GM19351 (cell line): ENCODE measurements around the gene SNX5.

Experiments used
- ATAC-seq: cut with Tn5 transposase; IDR thresholded peaks from one replicate; pipeline ENCODE4 v1.9.1; 2021; ENCODE audit warnings: mild to moderate bottlenecking, moderate library complexity; ENCODE audit not compliant: unreplicated experiment

SNX5 gene

DNA sequence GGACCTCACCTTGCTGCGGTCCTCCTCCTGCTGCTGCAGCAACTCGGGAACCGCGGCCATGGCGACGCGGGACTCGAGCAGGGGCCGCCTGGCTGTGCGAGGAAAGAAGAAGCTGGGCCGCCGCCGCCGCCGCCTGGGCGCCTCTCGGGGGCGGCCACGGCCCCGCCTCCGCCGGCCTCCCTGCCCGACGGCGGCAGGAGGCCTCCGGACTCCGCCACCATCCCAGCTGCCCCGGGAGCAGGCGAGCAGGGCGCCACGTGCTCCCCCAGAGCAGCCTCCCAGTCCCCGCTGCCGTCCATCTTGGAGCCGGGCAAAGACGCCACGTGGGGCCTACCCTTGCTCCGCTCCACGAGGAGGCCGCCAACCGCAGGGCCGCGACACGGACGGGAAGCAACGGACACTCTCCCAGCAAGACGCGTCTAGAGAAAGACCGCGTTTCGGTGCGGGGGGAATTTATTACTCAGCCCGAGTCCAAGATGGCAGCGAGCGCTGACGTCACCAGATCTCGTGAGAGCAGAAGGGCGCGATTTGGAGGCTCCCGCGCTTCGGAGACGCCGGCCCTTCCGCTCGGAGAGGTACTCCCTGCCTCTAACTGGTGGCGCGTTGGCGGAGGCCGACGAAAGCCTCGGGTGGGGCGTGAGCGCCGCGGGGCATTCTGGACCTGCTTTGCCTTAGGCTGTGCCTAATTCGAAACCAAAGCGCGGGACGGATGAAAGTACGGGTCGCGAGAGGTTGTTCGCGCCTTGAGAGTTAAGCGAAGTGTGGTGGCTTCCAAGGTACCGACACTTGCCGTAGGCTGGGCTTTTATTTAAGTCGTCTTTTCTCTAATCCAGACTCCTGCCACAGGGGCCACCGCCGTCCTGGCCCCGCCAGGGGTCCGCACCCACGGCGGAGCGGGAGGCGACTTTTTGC is at the start of gene SNX5, which contains the start of gene MGME1:
SNX5 (minus strand) TSS at position 429 of the 912 bp plus-strand sequence; CDS start at position 60, 369 bp downstream.
MGME1 (plus strand) TSS at position 653 of the 912 bp plus-strand sequence. CDS start 842 bp downstream, outside the sequence.
- peak; percentile 69 for ATAC-seq

DNA sequence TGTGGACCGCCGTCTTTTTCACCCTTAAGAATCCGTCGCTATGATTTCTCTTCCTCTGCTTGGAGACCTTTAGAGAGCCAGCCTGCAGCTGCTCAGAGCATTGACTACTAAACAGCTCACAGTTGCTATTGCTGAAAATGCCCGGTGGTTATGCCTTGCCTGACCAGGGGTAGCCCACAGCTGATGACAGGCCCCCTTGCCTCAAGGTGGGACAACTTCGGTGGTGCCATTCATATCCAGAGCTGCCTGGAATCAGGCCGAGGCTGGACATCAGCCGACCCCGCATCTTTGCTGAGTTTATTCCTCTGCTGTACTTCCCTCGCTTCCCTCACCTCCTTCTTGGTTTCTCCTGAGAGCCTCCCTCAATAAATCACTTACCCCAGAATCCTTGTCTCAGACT is 49.5 kb upstream of the SNX5 start:
- ATAC-seq = no peak

GRCh38 chr20:18016772-18017171 is 48.2 kb upstream of the SNX5 start:
- ATAC-seq = no peak

DNA sequence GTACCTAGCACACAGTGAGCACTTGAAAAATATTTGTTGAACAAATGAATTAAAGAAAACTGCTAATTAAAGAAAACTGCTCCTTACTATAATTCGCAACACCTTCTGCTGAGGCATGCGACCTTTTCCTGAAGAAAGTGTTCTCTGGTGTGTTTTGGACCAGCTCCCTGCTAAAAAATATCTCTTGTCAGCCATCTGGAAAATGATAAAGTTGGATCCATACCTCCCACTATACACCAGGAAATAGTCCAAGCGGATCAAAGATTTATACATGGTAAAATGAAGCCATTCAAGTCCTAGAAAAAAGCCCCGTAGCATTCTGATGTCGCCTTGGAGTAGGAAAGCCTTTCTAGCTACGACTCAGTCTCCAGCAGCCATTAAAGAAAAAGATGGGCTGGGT is 45.8 kb upstream of the SNX5 start:
- ATAC-seq = no peak

GRCh38 chr20:18012901-18013300 is 44.3 kb upstream of the SNX5 start:
- no peak for ATAC-seq

- no peak for ATAC-seq
Observed at GRCh38 chr20:18011951-18012645, 43.5 kb upstream of the SNX5 start.

- ATAC-seq = no peak
Observed at GRCh38 chr20:18011482-18011881, 42.9 kb upstream of the SNX5 start.

DNA sequence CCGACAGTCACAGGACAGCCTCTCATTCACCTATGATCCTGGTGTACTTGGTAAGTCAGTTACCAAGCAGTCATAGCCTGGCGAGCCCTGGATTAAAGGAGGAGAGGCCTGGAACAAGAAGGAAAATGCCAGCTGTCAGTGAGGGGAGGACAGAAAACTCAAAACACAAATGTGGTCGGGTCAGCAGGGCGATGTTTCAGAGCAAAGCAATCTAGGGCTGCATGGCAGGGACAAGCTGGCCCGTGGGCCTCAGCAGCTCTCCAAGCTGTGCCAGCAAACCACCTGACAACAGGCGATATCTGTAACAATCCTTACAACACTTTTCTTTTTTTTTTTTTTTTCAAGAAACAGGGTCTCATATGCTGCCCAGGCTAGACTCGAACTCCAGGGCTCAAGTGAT is 40.5 kb upstream of the SNX5 start:
- no peak for ATAC-seq

- no peak for ATAC-seq
Observed at GRCh38 chr20:18007534-18008292, 39.1 kb upstream of the SNX5 start.

- no peak for ATAC-seq
Observed at GRCh38 chr20:18006684-18007083, 38.1 kb upstream of the SNX5 start.

DNA sequence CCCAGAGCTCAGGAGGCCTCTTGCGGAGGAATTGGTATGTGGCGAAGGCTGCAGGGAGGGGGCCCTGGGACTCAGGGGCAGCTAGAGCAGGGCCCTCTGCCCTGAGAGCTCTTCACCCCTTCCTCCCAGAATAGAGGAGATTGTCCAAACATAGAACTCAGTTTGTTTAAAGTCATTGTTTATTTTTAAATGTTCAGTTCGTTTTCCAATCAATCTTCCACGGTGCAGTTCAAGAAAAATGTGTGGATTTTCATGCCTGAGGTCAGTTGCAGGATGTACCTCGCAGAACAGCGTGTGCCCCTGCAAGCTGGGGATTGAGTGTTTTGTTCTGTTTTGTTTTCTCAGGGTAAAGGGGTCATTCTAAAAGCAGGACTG is 37.4 kb upstream of the SNX5 start:
- ATAC-seq = no peak

DNA sequence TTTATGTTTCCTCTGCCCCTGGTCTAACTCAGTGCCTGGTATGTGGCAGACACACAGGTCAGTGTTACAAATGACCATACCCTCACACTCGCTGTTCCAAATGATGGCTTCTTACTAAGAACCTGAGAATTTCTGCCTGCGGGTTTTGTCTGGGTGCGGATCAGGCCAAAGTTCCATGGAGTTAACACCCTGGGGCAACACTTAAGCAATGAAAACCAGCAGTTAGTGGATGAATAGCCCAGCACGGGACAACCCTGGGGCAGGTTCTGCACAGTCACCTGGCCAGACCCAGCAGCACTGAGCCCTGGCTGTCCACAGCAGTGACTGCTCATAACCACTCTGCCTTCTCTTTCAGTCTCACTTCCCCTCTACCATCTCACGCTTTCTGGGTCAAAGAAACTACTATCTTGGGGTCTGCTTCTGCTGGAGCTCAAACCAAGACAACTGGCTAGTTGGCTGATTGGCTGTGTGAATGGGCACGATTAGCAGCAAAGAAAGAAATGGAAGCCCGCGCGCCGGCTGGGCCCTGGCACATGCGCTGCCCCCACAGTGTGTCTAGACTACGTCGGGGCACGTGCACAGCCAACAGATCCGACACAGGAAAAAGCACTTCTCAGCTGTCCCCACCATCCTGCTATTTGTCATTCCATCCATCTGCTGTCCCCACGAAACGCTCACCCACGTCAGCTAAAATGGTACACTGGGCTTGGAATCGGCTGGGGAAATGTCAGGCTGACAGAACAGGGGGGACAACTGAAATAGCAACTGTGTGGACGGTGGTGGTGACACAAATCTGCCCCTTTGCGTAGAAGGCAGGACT is 36.8 kb upstream of the SNX5 start:
- ATAC-seq = peak; percentile 91

DNA sequence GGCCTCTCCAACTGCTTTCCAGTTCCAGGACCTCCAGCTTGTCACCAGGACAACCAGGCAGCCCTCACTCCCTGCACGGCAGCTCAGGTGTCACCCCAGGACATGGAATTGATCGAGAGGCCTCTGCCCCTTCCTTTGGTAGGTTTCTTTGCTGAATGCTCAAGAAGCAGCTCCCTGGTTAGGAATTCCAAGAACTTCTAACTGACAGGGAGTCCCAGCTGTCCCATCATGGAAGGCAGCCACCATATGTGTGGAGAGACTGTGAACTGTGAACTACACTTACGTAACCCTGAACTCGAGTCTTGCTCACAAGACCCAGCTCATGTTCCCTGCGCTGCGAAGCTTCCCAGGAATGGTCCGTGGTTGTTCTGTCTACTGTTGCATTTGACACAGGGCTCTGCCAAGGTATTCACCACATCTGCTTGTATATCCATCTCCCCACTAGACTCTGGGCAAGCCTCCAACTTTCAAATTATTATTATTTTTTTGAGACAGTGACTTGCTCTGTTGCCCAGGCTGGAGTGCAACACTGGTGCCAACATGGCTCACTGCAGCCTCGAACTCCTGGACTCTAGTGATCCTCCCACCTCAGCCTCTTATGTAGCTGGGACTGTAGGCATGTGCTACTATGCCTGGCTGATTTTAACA is 35.9 kb upstream of the SNX5 start:
- ATAC-seq = no peak

GRCh38 chr20:18003897-18004296 is 35.3 kb upstream of the SNX5 start:
- ATAC-seq = peak; percentile 41

- ATAC-seq = no peak
Observed at GRCh38 chr20:18001131-18001921, 32.7 kb upstream of the SNX5 start.

GRCh38 chr20:17999566-17999965 is 31.0 kb upstream of the SNX5 start:
- ATAC-seq = no peak

- ATAC-seq = peak; percentile 59
Observed at GRCh38 chr20:17998446-17998845, 29.9 kb upstream of the SNX5 start.

DNA sequence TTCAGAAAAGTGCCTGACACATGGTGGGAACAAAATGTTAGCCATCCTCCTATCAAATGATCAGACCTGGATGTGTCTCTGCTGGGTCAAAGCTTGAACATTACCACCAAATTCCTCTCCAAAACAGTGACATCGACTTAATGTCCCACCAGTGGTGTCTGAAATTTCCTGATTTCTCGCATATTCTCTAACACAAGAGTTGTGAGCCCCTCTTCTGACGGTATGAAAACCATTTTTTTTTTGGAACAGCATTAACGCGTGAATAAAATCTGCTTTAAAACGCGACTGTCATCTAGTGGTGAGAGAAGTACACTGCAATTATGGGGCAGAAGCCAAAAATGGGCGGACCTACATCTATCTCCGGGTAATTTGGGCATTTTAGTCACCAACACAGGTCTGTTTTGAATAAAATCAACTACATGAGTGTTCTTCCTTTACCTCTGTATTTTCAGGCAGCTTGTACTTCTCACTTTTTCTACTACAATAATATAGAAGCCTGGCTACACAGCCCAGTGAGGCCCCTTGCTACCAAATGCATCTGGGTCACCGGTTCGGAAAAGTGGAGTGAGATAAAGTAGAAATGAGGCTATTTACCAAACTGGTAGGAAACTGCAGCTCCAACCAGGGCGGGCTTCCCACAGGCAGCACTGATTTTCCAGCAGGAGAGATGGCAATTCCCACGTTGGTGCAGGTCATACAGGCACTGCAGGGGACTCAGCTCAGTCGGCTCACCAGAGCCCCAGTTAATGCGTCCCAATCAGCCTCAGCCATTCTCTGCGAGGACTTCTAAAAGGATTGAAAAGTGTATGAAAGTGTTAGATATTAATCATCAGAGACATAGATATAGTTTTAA is 27.6 kb upstream of the SNX5 start:
- ATAC-seq = no peak
